Lung (tissue), 12 donors: ENCODE data around the gene MYO1A. TPM values are rescaled to one million over a fixed set of nuclear protein-coding genes. Genes with fewer than 3 reads are reported as not detected.
A peak's percentile ranks its signal among the peaks of the same experiment; 100 is the strongest.
"Not testable (repeated sequence)": the region's sequence is repeated elsewhere in the genome, so short reads cannot be mapped to it uniquely, and the experiment has no call there.

Experiments
- ATAC-seq: fragments of 200-7000 bp; cut with Tn5 transposase; one replicate; pipeline ENCODE4 v1.9.1; 2020; ENCODE audit warnings: moderate number of reproducible peaks; ENCODE audit not compliant: insufficient read depth, low FRiP score
- DNase-seq, 3 donors: peaks; one replicate each; pipeline ENCODE4 v3.0.0-alpha.2; 2013 to 2017
- H3K27ac ChIP-seq, 2 donors: one replicate each; pipeline ENCODE4 v1.5.1; 2013; ENCODE audit warnings: mild to moderate bottlenecking in 2 of 2, moderate library complexity in 2 of 2, control low read depth in 1 of 2, inconsistent platforms in 1 of 2, low read depth in 1 of 2, low read length in 1 of 2
- H3K27me3 ChIP-seq, 3 donors: one replicate each; pipeline ENCODE4 v1.5.1; 2013; ENCODE audit warnings: low read length in 2 of 3; ENCODE audit not compliant: control insufficient read depth in 3 of 3, insufficient read depth in 3 of 3
- H3K36me3 ChIP-seq, 4 donors: one replicate each; pipeline ENCODE4 v1.5.1; 2013; ENCODE audit warnings: low read length in 4 of 4, mild to moderate bottlenecking in 1 of 4, moderate library complexity in 1 of 4; ENCODE audit not compliant: control insufficient read depth in 4 of 4, insufficient read depth in 4 of 4
- H3K4me1 ChIP-seq, 5 donors: one replicate each; pipeline ENCODE4 v1.5.1; 2013; ENCODE audit warnings: low read length in 5 of 5, mild to moderate bottlenecking in 2 of 5, moderate library complexity in 1 of 5; ENCODE audit not compliant: control insufficient read depth in 5 of 5, insufficient read depth in 5 of 5
- H3K4me3 ChIP-seq: one replicate; pipeline ENCODE4 v1.5.1; 2013; ENCODE audit warnings: mild to moderate bottlenecking, control low read depth, moderate library complexity
- H3K9ac ChIP-seq, 2 donors: one replicate each; pipeline ENCODE4 v1.5.1; 2013; ENCODE audit warnings: low read length in 2 of 2, control low read depth in 1 of 2; ENCODE audit not compliant: insufficient read depth in 1 of 2
- H3K9me3 ChIP-seq, 4 donors: one replicate each; pipeline ENCODE4 v1.5.1; 2013; ENCODE audit warnings: low read length in 3 of 4, mild to moderate bottlenecking in 1 of 4, moderate library complexity in 1 of 4; ENCODE audit not compliant: control insufficient read depth in 4 of 4, insufficient read depth in 3 of 4
- CTCF ChIP-seq: IDR thresholded peaks from 2 replicates; pipeline ENCODE4 v1.5.1; 2012; ENCODE audit warnings: mild to moderate bottlenecking; ENCODE audit errors: control extremely low read depth, extremely low read depth
- WGBS, 2 donors: extraction: QIAGEN DNeasy Blood & Tissue Kit; methylation state at CpG; one replicate each; pipeline ENCODE4 v1.1.7; 2013; 5-methylcytosine and 5-hydroxymethylcytosine counted together
- polyA plus RNA-seq, 2 donors: library from polyadenylated mRNA; stranded (reverse); fragments of 200-250 nt; gene quantifications; one replicate each; pipeline ENCODE4 v1.2.1, GENCODE V29; 2013
- total RNA-seq, 2 donors: library from RNA; depleted of rRNA in 1 of 2; stranded (reverse); fragments of >200 nt in 1 of 2; gene quantifications; one replicate each; pipeline ENCODE4 v1.2.1, GENCODE V29; 2014 to 2021
- donor health status: control.
- donor health status: control.
- donor health status: Bipolar disorder and iron deficiency.
- donor health status: healthy.
- donor health status: DM: yes; HTN: yes; CAD: no.

The MYO1A gene
- total and polyA plus RNA-seq, 4 donors = 0.09 to 0.67 (median 0.20) TPM

GRCh38 chr12:56987551-56988053 lies 62.3 kb downstream of the MYO1A start:
- H3K9ac ChIP-seq = no peak overlapping the region
- WGBS, 2 donors = 22 to 28% methylated on average over 11 of the region's 11 CpGs
- DNase-seq (peak; percentile 84 to 86 (median 85)), ATAC-seq (peak; percentile 86)
- H3K4me1 ChIP-seq = peaks cover 0 to 13% (median 10%) of the 10 kb centered on the region in 5 donors
- no peak overlapping the region for H3K27ac ChIP-seq
- no peak overlapping the region for H3K4me3 ChIP-seq
- no peaks in the 10 kb centered on the region for H3K36me3 ChIP-seq
- no peaks in the 10 kb centered on the region for H3K27me3 ChIP-seq
- TF ChIP-seq CTCF = peak; percentile 93
- H3K9me3 ChIP-seq = no peaks in the 10 kb centered on the region

GRCh38 chr12:56987011-56987410 lies 62.9 kb downstream of the MYO1A start:
- TF ChIP-seq CTCF = no peak
- Histone ChIP-seq H3K4me1 (peaks cover 0 to 13% (median 10%) of the 10 kb centered on the region in 5 donors), H3K36me3 (no peaks in the 10 kb centered on the region), H3K27me3 (no peaks in the 10 kb centered on the region), H3K27ac (no peak overlapping the region), H3K9ac (no peak overlapping the region), H3K4me3 (no peak overlapping the region), H3K9me3 (no peaks in the 10 kb centered on the region)
- no peak for DNase-seq
- no peak for ATAC-seq

GRCh38 chr12:56985714-56986113 lies 64.2 kb downstream of the MYO1A start:
- ATAC-seq = peak; percentile 62
- H3K9me3 ChIP-seq, H3K27ac ChIP-seq, H3K36me3 ChIP-seq, H3K27me3 ChIP-seq, DNase-seq, H3K9ac ChIP-seq, H3K4me3 ChIP-seq: not testable (repeated sequence)
- peaks cover 0 to 11% (median 4%) of the 10 kb centered on the region in 5 donors for H3K4me1 ChIP-seq
- 60 to 85% methylated on average over 4 to 5 of the region's 6 CpGs for WGBS, 2 donors

- WGBS, 2 donors = 81 to 98% methylated on average over 4 of the region's 4 CpGs
- TF ChIP-seq CTCF = no peak
- no peak for DNase-seq
These were observed 66.5 kb downstream of the MYO1A start for GRCh38 chr12:56983386-56983785.

GRCh38 chr12:56982578-56983236 lies 67.2 kb downstream of the MYO1A start:
- not testable (repeated sequence) for DNase-seq, H3K27me3 ChIP-seq, H3K4me1 ChIP-seq, ATAC-seq, H3K9me3 ChIP-seq, H3K9ac ChIP-seq, H3K4me3 ChIP-seq, H3K27ac ChIP-seq, H3K36me3 ChIP-seq
- WGBS, 2 donors = 92 to 96% methylated on average over 3 of the region's 3 CpGs

More at GRCh38 chr12:56983386-56983785, 66.5 kb downstream of the MYO1A start:
- Histone ChIP-seq H3K27me3 (no peaks in the 10 kb centered on the region), H3K9ac (no peak overlapping the region), H3K36me3 (no peaks in the 10 kb centered on the region), H3K27ac (no peak overlapping the region), H3K4me1 (peaks cover 0 to 6% (median 4%) of the 10 kb centered on the region in 5 donors), H3K4me3 (no peak overlapping the region), H3K9me3 (no peaks in the 10 kb centered on the region)
- ATAC-seq = no peak
